DMS53 (cell line): Measurements from ENCODE around the gene AVPR1B.

Source experiments
- DNase-seq: peaks from one replicate; lab custom pipeline; 2025; lab: John Stamatoyannopoulos, UW

AVPR1B gene

GRCh38 chr1:206111271-206111927, 5.8 kb downstream of the AVPR1B start:
- no peak for DNase-seq

- no peak for DNase-seq
Observed at GRCh38 chr1:206110820-206111219, 6.4 kb downstream of the AVPR1B start.

GRCh38 chr1:206110161-206110560, 7.0 kb downstream of the AVPR1B start:
- DNase-seq = no peak

GRCh38 chr1:206109718-206110117, 7.5 kb downstream of the AVPR1B start:
- no peak for DNase-seq

- DNase-seq = no peak
Observed at GRCh38 chr1:206108635-206109034, 8.6 kb downstream of the AVPR1B start.

- no peak for DNase-seq
Observed at GRCh38 chr1:206107168-206107544, 10.0 kb downstream of the AVPR1B start.

GRCh38 chr1:206106328-206107167, 10.6 kb downstream of the AVPR1B start:
- peak; percentile 83 for DNase-seq

- no peak for DNase-seq
Observed at GRCh38 chr1:206105464-206105995, 11.7 kb downstream of the AVPR1B start.

- DNase-seq = no peak
Observed at GRCh38 chr1:206103979-206104378, 13.2 kb downstream of the AVPR1B start.

- DNase-seq = no peak
Observed at GRCh38 chr1:206102292-206102936, 14.8 kb downstream of the AVPR1B start.

- DNase-seq = no peak
Observed at GRCh38 chr1:206101351-206102045, 15.7 kb downstream of the AVPR1B start.

GRCh38 chr1:206100226-206100815, 16.9 kb downstream of the AVPR1B start:
- DNase-seq = no peak

GRCh38 chr1:206098242-206098919, 18.8 kb downstream of the AVPR1B start:
- DNase-seq = no peak

- no peak for DNase-seq
Observed at GRCh38 chr1:206097381-206097780, 19.8 kb downstream of the AVPR1B start.

GRCh38 chr1:206094024-206094423, 23.2 kb downstream of the AVPR1B start:
- DNase-seq = no peak

GRCh38 chr1:206089341-206089740, 27.8 kb downstream of the AVPR1B start:
- no peak for DNase-seq

- no peak for DNase-seq
Observed at GRCh38 chr1:206087091-206087490, 30.1 kb downstream of the AVPR1B start.

- no peak for DNase-seq
Observed at GRCh38 chr1:206083750-206084149, 33.4 kb downstream of the AVPR1B start.

GRCh38 chr1:206082831-206083695, 34.1 kb downstream of the AVPR1B start:
- no peak for DNase-seq

GRCh38 chr1:206081856-206082255, 35.3 kb downstream of the AVPR1B start:
- peak; percentile 50 for DNase-seq
